Natural killer cell (primary cell): ENCODE data around the gene TNRC6B. TPM values are rescaled to one million over a fixed set of nuclear protein-coding genes. Genes with fewer than 3 reads are reported as not detected.

ENCODE experiments used
- ATAC-seq, 3 donors: fragments of 150-1000 bp in 2 of 3; fragments of 200-7000 bp in 1 of 3; cut with Tn5 transposase; 1 replicate in 1 of 3; 2 replicates in 2 of 3; pipeline ENCODE4 v1.10.0; 2021; ENCODE audit warnings: mild to moderate bottlenecking in 2 of 3, moderate library complexity in 2 of 3
- DNase-seq, 2 donors: peaks; one replicate each; pipeline versions ENCODE4 v3.0.0 to v3.0.0-alpha.2; 2013 to 2021; ENCODE audit warnings: mixed read lengths in 1 of 2
- H3K27ac ChIP-seq: one replicate; pipeline ENCODE4 v1.5.1; 2013; ENCODE audit warnings: mild to moderate bottlenecking, low read length
- H3K27me3 ChIP-seq: one replicate; pipeline ENCODE4 v1.6.1; 2013; ENCODE audit warnings: low read length; ENCODE audit not compliant: control insufficient read depth, insufficient read depth
- H3K36me3 ChIP-seq: one replicate; pipeline ENCODE4 v1.6.1; 2013; ENCODE audit warnings: low read length; ENCODE audit not compliant: control insufficient read depth, insufficient read depth
- H3K4me1 ChIP-seq: one replicate; pipeline ENCODE4 v1.6.1; 2013; ENCODE audit warnings: low read length; ENCODE audit not compliant: control insufficient read depth, insufficient read depth
- H3K4me3 ChIP-seq: one replicate; pipeline ENCODE4 v1.5.1; 2013; ENCODE audit warnings: low read length
- H3K9me3 ChIP-seq: one replicate; pipeline ENCODE4 v1.6.1; 2013; ENCODE audit warnings: low read length; ENCODE audit not compliant: control insufficient read depth, insufficient read depth
- H3K27ac Mint-ChIP-seq, 2 donors: one replicate each; pipeline ENCODE4 v1.8.0; 2022; ENCODE audit warnings: mild to moderate bottlenecking in 2 of 2, mixed read lengths in 2 of 2, moderate library complexity in 1 of 2
- H3K27me3 Mint-ChIP-seq, 2 donors: one replicate each; pipeline ENCODE4 v1.8.0; 2022; ENCODE audit warnings: low read depth in 2 of 2, mixed read lengths in 2 of 2
- H3K36me3 Mint-ChIP-seq: one replicate; pipeline ENCODE4 v1.8.0; 2022; ENCODE audit warnings: mixed read lengths
- H3K4me1 Mint-ChIP-seq, 2 donors: one replicate each; pipeline ENCODE4 v1.8.0; 2022; ENCODE audit warnings: mixed read lengths in 2 of 2
- H3K4me3 Mint-ChIP-seq: one replicate; pipeline ENCODE4 v1.8.0; 2022; ENCODE audit warnings: mild to moderate bottlenecking, moderate library complexity, mixed read lengths
- H3K9me3 Mint-ChIP-seq, 2 donors: one replicate each; pipeline ENCODE4 v1.8.0; 2022; ENCODE audit warnings: mixed read lengths in 2 of 2
- CTCF ChIP-seq: fragments of 200-600 bp; IDR thresholded peaks from one replicate; pipeline ENCODE4 v1.8.0; 2022; ENCODE audit warnings: antibody characterized with exemption
- WGBS: methylation state at CpG from one replicate; pipeline ENCODE4 v1.1.7; 2013; ENCODE audit warnings: missing lambda C conversion rate; ENCODE audit not compliant: insufficient coverage; 5-methylcytosine and 5-hydroxymethylcytosine counted together
- intact Hi-C: fragments of 100-400 bp; cut with micrococcal nuclease; formaldehyde crosslinking; loops from one replicate; pipeline ENCODE4 v1.14.2; 2022
- total RNA-seq, 4 donors: library from RNA; stranded (reverse); fragments of 120-200 nt in 1 of 4; gene quantifications; one replicate each; pipeline versions ENCODE4 v1.2.3 to v1.2.4, GENCODE V29; 2013 to 2022

TNRC6B gene
- total RNA-seq, 3 donors from 2014 or later (not counting 1 experiment from before 2014, with no cell fraction given) = 112 to 141 (median 138) TPM

GRCh38 chr22:40175611-40176244, 2.0 kb upstream of the TNRC6B start:
- H3K27ac Mint-ChIP-seq = peak overlapping the region in 1 of 2 donors; percentile 91
- WGBS = 98% methylated on average over 10 of the region's 12 CpGs
- DNase-seq = no peak
- Histone ChIP-seq H3K4me1 (peaks cover 28% of the 10 kb centered on the region), H3K36me3 (no peaks in the 10 kb centered on the region), H3K27ac (no peak overlapping the region), H3K27me3 (no peaks in the 10 kb centered on the region), H3K9me3 (no peaks in the 10 kb centered on the region), H3K4me3 (no peak overlapping the region)
- H3K9me3 Mint-ChIP-seq = no peaks in the 10 kb centered on the region
- no peak for TF ChIP-seq CTCF
- H3K27me3 Mint-ChIP-seq = no peaks in the 10 kb centered on the region
- intact Hi-C loops = loop anchor here (2.0 to 5.0 kb wide), 3 partner anchors 117 to 172 kb away; partner anchors contain the start of gene ADSL
- no peak for ATAC-seq
- peaks cover 46 to 53% of the 10 kb centered on the region in 2 donors for H3K4me1 Mint-ChIP-seq
- no peaks in the 10 kb centered on the region for H3K36me3 Mint-ChIP-seq
- H3K4me3 Mint-ChIP-seq = no peak overlapping the region

GRCh38 chr22:40176921-40177737, 596 bp upstream of the TNRC6B start:
- peak overlapping the region; percentile 53 for H3K4me3 ChIP-seq
- peak overlapping the region; percentile 65 for H3K27ac ChIP-seq
- Mint-ChIP-seq H3K36me3 (no peaks in the 10 kb centered on the region), H3K9me3 (no peaks in the 10 kb centered on the region), H3K4me3 (peak overlapping the region; percentile 97), H3K27ac (peak overlapping the region; percentile 88 to 91), H3K4me1 (peaks cover 47 to 56% of the 10 kb centered on the region in 2 donors), H3K27me3 (no peaks in the 10 kb centered on the region)
- H3K9me3 ChIP-seq = no peaks in the 10 kb centered on the region
- peak; percentile 23 to 83 for DNase-seq
- H3K27me3 ChIP-seq = no peaks in the 10 kb centered on the region
- ATAC-seq = peak in 1 of 3 donors; percentile 43
- TF ChIP-seq CTCF = no peak
- 45% methylated on average over 14 of the region's 14 CpGs for WGBS
- intact Hi-C loops = loop anchor here (1.0 to 5.0 kb wide), 4 partner anchors 64 to 170 kb away; partner anchors contain the start of gene ADSL
- peaks cover 31% of the 10 kb centered on the region for H3K4me1 ChIP-seq
- H3K36me3 ChIP-seq = no peaks in the 10 kb centered on the region

GRCh38 chr22:40178417-40179409, 988 bp downstream of the TNRC6B start:
- peak overlapping the region; percentile 53 for H3K4me3 ChIP-seq
- peak overlapping the region; percentile 88 to 91 for H3K27ac Mint-ChIP-seq
- ATAC-seq = peak in 1 of 3 donors; percentile 28

More at GRCh38 chr22:40178417-40179409, 988 bp downstream of the TNRC6B start:
- Mint-ChIP-seq H3K9me3 (no peaks in the 10 kb centered on the region), H3K36me3 (no peaks in the 10 kb centered on the region), H3K4me1 (peaks cover 62 to 66% of the 10 kb centered on the region in 2 donors), H3K27me3 (no peaks in the 10 kb centered on the region), H3K4me3 (peak overlapping the region; percentile 97)
- no peaks in the 10 kb centered on the region for H3K36me3 ChIP-seq
- no peak for TF ChIP-seq CTCF
- H3K27me3 ChIP-seq = no peaks in the 10 kb centered on the region
- H3K27ac ChIP-seq = peak overlapping the region; percentile 48
- no peaks in the 10 kb centered on the region for H3K9me3 ChIP-seq
- intact Hi-C loops = loop anchor here (5.0 kb wide), 2 partner anchors 114 to 169 kb away; partner anchors contain the start of gene ADSL
- WGBS = 2% methylated on average over 11 of the region's 17 CpGs
- H3K4me1 ChIP-seq = peaks cover 39% of the 10 kb centered on the region
- DNase-seq = peak; percentile 24 to 63
